GM08714 (cell line): Measurements from ENCODE around the gene ANKLE1.

Experiments used
- H3K4me3 ChIP-seq: fragments of 200-500 bp; sonication (Bioruptor generic); 2 replicates; pipeline ENCODE4 v1.5.1; 2014; ENCODE audit warnings: mild to moderate bottlenecking, low read length, inconsistent platforms
- ZNF274 ChIP-seq: IDR thresholded peaks from 2 replicates; pipeline ENCODE4 v1.6.1; 2012; ENCODE audit warnings: mild to moderate bottlenecking, low read depth, low read length

The ANKLE1 gene, protein sequence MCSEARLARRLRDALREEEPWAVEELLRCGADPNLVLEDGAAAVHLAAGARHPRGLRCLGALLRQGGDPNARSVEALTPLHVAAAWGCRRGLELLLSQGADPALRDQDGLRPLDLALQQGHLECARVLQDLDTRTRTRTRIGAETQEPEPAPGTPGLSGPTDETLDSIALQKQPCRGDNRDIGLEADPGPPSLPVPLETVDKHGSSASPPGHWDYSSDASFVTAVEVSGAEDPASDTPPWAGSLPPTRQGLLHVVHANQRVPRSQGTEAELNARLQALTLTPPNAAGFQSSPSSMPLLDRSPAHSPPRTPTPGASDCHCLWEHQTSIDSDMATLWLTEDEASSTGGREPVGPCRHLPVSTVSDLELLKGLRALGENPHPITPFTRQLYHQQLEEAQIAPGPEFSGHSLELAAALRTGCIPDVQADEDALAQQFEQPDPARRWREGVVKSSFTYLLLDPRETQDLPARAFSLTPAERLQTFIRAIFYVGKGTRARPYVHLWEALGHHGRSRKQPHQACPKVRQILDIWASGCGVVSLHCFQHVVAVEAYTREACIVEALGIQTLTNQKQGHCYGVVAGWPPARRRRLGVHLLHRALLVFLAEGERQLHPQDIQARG

DNA sequence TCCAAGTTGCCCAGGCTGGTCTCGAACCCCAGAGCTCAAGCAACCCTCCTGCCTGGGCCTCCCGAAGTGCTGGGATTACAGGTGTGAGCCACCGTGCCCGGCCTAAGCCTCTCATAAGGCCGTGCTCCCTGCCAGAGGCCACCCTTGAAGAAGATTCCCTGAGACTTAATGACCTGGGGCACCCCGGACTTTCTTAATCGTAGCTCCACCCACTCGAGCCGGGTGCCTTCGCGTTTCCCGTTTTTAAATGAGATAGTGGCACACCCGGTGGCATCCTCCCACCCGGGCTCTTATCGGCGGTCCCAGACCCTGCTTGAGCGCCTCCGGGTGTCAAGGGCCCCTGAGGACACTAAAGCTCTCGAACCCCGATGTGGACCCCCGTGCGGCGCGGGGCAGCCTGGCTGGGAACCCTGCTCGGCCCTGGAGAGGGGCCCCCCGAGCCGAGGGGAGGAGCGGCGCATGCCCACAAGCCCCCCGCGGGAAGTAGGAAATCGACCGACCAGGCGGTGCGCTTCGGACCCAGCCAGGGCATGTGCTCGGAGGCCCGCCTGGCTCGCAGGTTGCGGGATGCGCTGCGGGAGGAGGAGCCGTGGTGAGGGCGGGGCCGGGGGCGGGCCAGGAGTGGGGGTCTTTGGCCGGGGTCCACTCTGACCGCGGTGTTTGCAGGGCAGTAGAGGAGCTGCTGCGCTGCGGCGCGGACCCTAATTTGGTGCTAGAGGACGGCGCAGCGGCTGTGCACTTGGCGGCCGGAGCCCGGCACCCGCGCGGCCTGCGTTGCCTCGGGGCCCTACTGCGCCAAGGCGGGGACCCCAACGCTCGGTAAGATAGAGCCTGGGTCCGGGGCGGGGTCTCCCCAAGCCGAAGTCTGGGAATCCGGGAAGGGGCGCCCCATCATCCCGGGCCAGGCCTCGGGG, at the start of gene ANKLE1:
Gene ANKLE1, plus strand, starts transcription at position 511 of the 914 bp plus-strand sequence. Its CDS starts 20 bp downstream, at position 531.
- TF ChIP-seq ZNF274, result no peak
- peak within 1 kb of the TSS; percentile 60; the same call in 1 of the 2 replicates for H3K4me3 ChIP-seq

DNA sequence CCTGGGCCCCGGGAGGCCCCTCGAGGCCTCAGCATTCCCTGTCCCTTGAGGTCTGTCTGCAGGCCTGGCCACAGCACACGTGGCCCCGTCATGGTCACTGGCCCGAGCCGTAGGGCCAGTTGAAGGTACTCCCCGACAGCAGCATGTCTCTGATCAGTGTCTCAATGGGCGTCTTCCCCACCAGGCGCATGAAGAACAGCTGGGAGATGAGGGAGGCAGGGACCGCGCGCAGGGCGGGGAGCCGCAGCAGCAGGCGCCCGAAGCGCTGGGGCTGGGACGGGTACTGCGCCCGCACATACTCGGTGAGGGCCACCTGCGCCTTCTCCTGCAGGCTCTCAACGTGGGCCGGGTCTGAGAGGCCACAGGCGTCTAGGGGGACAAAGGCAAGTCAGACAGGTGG, 49.4 kb upstream of the ANKLE1 start:
- TF ChIP-seq ZNF274, result no peak
- no peak overlapping the region for H3K4me3 ChIP-seq

- peak overlapping the region; percentile 59; the same call in 1 of the 2 replicates for H3K4me3 ChIP-seq
- TF ChIP-seq ZNF274, result no peak
Measured at GRCh38 chr19:17234911-17235299, 46.8 kb upstream of the ANKLE1 start.

GRCh38 chr19:17235300-17235970, 46.3 kb upstream of the ANKLE1 start:
- no peak for TF ChIP-seq ZNF274
- peak overlapping the region; percentile 59; the same call in 1 of the 2 replicates for H3K4me3 ChIP-seq

DNA sequence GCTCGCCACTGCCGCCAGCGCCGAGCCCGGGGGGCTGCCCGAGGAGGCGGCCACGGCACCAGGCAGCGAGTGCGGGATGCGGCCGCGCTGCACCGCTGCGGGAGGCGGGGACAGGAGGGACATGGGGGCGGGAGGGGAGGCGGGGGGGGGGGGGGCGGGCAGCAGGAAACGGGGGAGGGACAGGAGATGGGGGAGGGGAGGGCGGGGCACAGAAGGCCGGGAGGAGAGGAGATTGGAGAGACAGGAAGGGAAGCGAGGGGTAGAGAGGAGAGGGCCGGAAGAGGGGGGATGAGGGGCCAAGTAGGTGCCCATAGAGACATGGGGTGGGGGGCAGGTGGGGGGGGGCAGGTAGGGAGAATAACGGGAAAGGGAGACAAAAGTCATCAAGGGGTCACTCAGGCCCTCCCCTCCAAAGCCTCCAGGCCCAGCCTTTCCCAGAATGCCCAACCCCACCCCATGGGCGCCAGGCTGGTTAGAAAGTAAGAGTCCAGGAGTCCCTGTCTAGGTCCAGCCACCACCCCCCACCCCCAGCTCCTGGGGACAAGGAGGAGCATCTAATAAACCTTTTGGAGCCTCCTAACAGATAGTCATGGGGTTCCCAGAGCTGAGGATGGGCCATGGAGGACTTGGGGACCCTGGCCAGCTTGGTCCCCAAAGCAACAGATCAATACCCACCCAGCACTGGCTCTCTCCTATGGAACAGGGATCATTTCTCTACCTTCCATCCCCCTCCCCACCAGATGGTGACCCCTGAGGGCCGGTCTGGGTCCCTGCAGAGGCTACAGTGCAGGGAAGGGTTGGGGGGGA, 45.5 kb upstream of the ANKLE1 start:
- H3K4me3 ChIP-seq, result peak overlapping the region; percentile 59; the same call in 1 of the 2 replicates
- TF ChIP-seq ZNF274, result no peak

DNA sequence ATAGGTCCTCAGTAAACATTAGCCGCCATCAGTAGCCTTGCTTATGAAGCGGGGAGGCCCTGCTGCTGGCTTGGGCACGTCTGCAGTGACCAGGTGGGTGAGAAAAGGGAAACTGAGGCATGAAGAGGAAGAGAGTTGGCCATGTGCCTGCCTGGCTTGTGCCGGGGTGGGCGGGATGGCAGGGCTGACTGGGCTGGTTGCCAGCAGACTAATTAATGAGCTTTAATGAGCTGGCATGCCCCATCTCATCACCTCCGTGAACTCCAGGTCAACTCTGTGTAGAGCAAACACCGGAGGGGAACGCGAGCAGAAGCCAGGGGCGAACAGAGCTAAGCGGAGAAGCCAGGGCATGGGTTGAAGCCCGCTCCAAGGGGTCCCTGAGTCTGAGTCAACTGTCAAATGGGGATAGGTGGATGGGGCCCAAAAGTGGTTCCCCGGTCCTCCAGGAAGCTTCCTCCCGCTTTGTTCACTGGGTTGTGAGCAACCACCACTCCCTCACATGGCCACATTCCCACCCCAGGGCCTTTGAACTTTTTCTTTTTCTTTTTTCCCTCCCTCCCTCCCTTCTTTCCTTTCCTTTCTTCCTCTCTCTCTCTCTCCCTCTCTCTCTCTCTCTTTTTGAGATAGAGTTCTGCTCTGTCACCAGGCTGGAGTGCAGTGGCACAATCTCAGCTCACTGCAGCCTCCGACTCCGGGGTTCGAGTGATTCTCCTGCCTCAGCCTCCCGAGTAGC, 44.7 kb upstream of the ANKLE1 start:
- TF ChIP-seq ZNF274, result no peak
- H3K4me3 ChIP-seq, result no peak overlapping the region

DNA sequence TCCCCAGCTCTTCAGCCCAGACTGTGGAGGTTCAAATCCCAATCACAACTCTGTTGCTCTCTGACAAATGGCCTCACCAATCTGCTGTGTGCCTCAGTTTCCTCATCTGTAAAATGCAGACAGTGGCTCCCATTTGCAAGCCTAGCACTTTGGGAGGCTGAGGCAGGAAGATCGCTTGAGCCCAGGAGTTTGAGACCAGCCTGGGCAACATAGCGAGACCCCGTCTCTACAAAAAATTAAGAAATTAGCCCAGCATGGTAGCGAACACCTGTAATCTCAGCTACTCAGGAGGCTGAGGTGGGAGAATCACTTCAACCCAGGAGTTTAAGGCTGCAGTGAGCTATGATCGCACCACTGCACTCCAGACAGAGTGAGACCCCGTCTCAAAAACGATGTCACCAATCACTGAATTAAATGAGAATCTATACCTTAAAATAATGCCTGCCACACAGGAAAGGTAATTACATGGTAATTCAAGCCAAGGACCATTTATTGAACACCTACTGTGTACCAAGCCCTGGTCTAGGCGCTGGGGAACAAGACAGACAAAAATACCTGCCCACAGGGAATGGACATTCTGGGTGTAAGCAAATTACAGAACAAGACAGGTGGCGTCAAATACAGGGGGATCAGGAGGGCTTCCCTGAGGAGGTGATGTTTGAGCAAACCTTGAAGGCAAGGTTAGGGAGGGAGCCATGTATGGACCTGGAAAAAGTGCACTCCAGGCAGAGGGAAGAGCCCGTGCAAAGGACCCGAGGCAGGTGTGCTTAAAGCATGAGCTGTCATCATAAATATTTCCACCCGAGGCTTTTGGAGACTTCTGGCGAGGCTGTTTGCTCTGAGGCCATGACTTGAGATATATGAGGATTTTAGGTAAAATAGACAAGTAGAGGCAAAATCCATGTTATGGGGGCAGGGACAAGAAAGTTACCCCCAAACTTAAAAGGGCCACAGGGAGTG, 43.7 kb upstream of the ANKLE1 start:
- no peak for TF ChIP-seq ZNF274
- no peak overlapping the region for H3K4me3 ChIP-seq

DNA sequence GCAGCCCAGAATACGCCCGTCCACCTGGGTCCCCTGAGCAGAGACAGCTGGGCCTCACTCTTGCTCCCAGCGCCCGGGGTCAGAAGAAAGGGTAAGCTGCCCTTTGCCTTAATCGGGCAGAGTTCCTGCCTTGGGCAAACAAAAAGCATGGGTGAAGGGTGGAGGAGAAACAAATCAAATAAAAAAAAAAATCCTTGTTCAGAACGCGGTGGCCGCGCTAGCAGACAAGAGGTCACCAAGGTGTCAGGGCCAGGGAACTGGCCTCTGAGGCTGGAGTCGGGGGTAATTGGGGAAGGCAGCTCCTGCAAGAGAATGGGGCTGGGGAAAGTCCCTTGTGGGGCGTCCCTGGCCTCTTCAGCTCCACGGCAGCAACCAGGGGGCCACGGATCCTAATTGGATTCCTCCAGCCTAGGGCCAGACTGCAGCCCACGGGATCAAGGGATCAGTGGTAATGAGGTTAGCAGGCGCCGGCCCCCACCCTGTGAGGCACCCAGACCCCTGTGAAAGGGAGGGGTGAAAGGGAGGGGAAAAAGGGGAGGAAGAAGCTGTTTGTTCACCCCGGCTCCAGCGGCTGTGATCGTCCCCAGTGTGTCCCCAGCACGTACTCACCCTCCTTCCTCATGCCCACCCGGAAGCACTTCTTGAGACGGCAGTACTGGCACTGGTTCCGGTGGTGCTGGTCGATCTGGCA, 41.5 kb upstream of the ANKLE1 start:
- TF ChIP-seq ZNF274, result no peak
- H3K4me3 ChIP-seq, result no peak overlapping the region

- TF ChIP-seq ZNF274, result no peak
- H3K4me3 ChIP-seq, result no peak overlapping the region
Measured at GRCh38 chr19:17240826-17241399, 40.8 kb upstream of the ANKLE1 start.

DNA sequence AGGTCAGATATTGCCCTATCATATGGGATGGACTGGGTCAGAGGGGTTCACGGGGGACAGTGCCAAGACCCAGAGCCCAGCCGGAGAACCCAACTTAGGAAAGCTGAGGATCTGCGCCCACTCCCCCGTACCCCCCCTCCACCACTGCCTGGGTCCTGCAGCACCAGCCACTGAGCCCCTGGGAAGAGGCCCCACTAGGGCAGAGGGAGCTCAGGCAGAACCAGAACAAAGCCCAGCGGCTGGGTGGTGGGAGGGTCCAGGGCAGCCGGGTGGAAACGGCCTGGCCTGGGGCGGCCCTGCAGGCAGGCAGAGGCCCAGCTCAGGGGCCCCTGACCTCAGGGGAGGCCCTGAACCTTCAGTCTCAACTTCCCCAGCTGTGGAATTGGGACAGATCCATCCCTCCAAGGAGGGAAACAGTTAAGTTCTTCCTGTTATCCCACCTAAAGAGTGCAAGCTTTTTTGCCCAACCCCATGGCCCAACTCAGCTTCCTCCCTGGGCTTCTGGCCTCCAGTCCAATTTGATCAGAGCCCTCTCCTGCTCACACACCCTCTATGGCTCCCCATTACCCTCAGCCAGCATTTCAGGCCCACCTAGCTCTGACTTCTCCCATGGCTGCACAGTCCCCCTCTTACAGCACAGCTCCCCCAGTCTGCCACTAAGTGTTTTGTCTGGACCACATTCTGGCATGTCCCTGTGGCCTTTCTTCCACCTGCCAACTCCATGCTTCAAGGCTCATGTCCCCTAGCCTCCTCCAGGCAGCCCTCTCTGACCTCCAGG, 39.1 kb upstream of the ANKLE1 start:
- TF ChIP-seq ZNF274, result no peak
- no peak overlapping the region for H3K4me3 ChIP-seq
